GM18499 (cell line): ENCODE results near the gene FOXO6.

Experiments used
- ATAC-seq: cut with Tn5 transposase; IDR thresholded peaks from one replicate; pipeline ENCODE4 v1.9.1; 2021; ENCODE audit warnings: moderate number of reproducible peaks; ENCODE audit not compliant: insufficient read depth, unreplicated experiment

FOXO6 gene

GRCh38 chr1:41349361-41350054 is 11.7 kb upstream of the FOXO6 start:
- ATAC-seq, result no peak

GRCh38 chr1:41350055-41350378 is 11.2 kb upstream of the FOXO6 start:
- ATAC-seq, result no peak

GRCh38 chr1:41351262-41352151 is 9.7 kb upstream of the FOXO6 start:
- ATAC-seq, result no peak

- ATAC-seq, result no peak
These were observed 7.5 kb upstream of the FOXO6 start for GRCh38 chr1:41353744-41354143.

GRCh38 chr1:41354956-41355355 is 6.3 kb upstream of the FOXO6 start:
- ATAC-seq, result no peak

- no peak for ATAC-seq
These were observed 5.9 kb upstream of the FOXO6 start for GRCh38 chr1:41355356-41355755.

- ATAC-seq, result no peak
These were observed 5.5 kb upstream of the FOXO6 start for GRCh38 chr1:41355761-41356160.

GRCh38 chr1:41356752-41357151 is 4.5 kb upstream of the FOXO6 start:
- no peak for ATAC-seq

GRCh38 chr1:41357451-41358101 is 3.7 kb upstream of the FOXO6 start:
- ATAC-seq, result no peak

GRCh38 chr1:41358131-41359021 is 2.9 kb upstream of the FOXO6 start:
- no peak for ATAC-seq

- no peak for ATAC-seq
These were observed 1.8 kb upstream of the FOXO6 start for GRCh38 chr1:41359211-41360073.

- no peak for ATAC-seq
These were observed 1.0 kb upstream of the FOXO6 start for GRCh38 chr1:41360074-41360785.

GRCh38 chr1:41361495-41362356 is 492 bp downstream of the FOXO6 start:
- peak; percentile 10 for ATAC-seq

- ATAC-seq, result no peak
These were observed 1.1 kb downstream of the FOXO6 start for GRCh38 chr1:41362357-41362721.

- ATAC-seq, result no peak
These were observed 1.7 kb downstream of the FOXO6 start for GRCh38 chr1:41362749-41363590.

GRCh38 chr1:41363591-41364320 is 2.5 kb downstream of the FOXO6 start:
- ATAC-seq, result no peak
